Gastroesophageal sphincter (tissue), 4 donors: ENCODE measurements around the gene SHANK2. TPM values are rescaled to one million over a fixed set of nuclear protein-coding genes. Genes with fewer than 3 reads are reported as not detected.
"Not testable (repeated sequence)": the region's sequence is repeated elsewhere in the genome, so short reads cannot be mapped to it uniquely, and the experiment has no call there.

Experiments used
- ATAC-seq: fragments of 150-250 bp; one replicate; pipeline ENCODE4 v1.9.1; 2016; ENCODE audit warnings: mild to moderate bottlenecking, moderate library complexity
- H3K27ac ChIP-seq, 4 donors: fragments of 200-600 bp; sonication (generic) in 3 of 4; 1 replicate in 3 of 4; 2 replicates in 1 of 4; pipeline ENCODE4 v1.5.1; 2016 to 2019
- H3K27me3 ChIP-seq: fragments of 200-600 bp; sonication (generic); one replicate; pipeline ENCODE4 v1.5.1; 2019
- H3K36me3 ChIP-seq, 2 donors: fragments of 200-600 bp; sonication (generic); one replicate each; pipeline ENCODE4 v1.5.1; 2019; ENCODE audit warnings: control low read depth in 1 of 2
- H3K4me1 ChIP-seq, 3 donors: fragments of 200-600 bp; sonication (generic); 1 replicate in 2 of 3; 2 replicates in 1 of 3; pipeline ENCODE4 v1.5.1; 2016 to 2019; ENCODE audit warnings: control low read depth in 2 of 3
- H3K4me3 ChIP-seq, 2 donors: fragments of 200-600 bp; sonication (generic); one replicate each; pipeline ENCODE4 v1.5.1; 2019; ENCODE audit warnings: mild to moderate bottlenecking in 1 of 2, moderate library complexity in 1 of 2
- H3K9me3 ChIP-seq, 3 donors: fragments of 200-600 bp; sonication (generic); one replicate each; pipeline ENCODE4 v1.5.1; 2017 to 2019; ENCODE audit warnings: control low read depth in 2 of 3
- EP300 ChIP-seq: sonication (generic); formaldehyde crosslinking; IDR thresholded peaks from one replicate; pipeline ENCODE4 v1.6.1; 2017; ENCODE audit warnings: antibody characterized with exemption, mild to moderate bottlenecking
- POLR2A ChIP-seq, 2 donors: fragments of 450-650 bp; IDR thresholded peaks; one replicate each; pipeline ENCODE4 v1.6.1; 2017; ENCODE audit warnings: antibody characterized with exemption in 2 of 2, mild to moderate bottlenecking in 2 of 2, moderate library complexity in 1 of 2
- POLR2AphosphoS5 ChIP-seq: sonication (generic); formaldehyde crosslinking; IDR thresholded peaks from one replicate; pipeline ENCODE4 v1.6.1; 2017; ENCODE audit warnings: antibody characterized with exemption
- WGBS, 2 donors: methylation state at CpG; one replicate each; pipeline ENCODE4 v1.1.5; 2018; ENCODE audit warnings: low coverage in 1 of 2; 5-methylcytosine and 5-hydroxymethylcytosine counted together
- total RNA-seq, 4 donors: library from RNA; depleted of rRNA; stranded (reverse); fragments of >200 nt; gene quantifications; one replicate each; pipeline ENCODE4 v1.1.0, GENCODE V29; 2016
- TF ChIP-seq, protein P1 (sequence below), 4 experiments: fragments of 200-600 bp in 2 of 4; fragments of 450-650 bp in 2 of 4; sonication (generic) in 1 of 4; IDR thresholded peaks; one replicate each; pipeline ENCODE4 v1.5.1; 2017 to 2019; ENCODE audit warnings: antibody characterized with exemption in 4 of 4, mild to moderate bottlenecking in 2 of 4, moderate library complexity in 2 of 4

The SHANK2 gene
- total RNA-seq, 4 donors from 2014 or later: 1.6 to 14.5 (median 13.8) TPM

- WGBS, 2 donors: 89 to 100% methylated on average over 4 to 6 of the region's 7 CpGs
- Histone ChIP-seq H3K9me3 (no peaks in the 10 kb centered on the region), H3K4me3 (no peak overlapping the region), H3K36me3 (no peaks in the 10 kb centered on the region), H3K27me3 (peaks cover 59% of the 10 kb centered on the region), H3K27ac (no peak overlapping the region), H3K4me1 (no peaks in the 10 kb centered on the region)
- no peak for TF ChIP-seq POLR2AphosphoS5
- TF ChIP-seq POLR2A (IDR thresholded peaks at IDR 0.05): no peak
- TF ChIP-seq, protein P1, sequence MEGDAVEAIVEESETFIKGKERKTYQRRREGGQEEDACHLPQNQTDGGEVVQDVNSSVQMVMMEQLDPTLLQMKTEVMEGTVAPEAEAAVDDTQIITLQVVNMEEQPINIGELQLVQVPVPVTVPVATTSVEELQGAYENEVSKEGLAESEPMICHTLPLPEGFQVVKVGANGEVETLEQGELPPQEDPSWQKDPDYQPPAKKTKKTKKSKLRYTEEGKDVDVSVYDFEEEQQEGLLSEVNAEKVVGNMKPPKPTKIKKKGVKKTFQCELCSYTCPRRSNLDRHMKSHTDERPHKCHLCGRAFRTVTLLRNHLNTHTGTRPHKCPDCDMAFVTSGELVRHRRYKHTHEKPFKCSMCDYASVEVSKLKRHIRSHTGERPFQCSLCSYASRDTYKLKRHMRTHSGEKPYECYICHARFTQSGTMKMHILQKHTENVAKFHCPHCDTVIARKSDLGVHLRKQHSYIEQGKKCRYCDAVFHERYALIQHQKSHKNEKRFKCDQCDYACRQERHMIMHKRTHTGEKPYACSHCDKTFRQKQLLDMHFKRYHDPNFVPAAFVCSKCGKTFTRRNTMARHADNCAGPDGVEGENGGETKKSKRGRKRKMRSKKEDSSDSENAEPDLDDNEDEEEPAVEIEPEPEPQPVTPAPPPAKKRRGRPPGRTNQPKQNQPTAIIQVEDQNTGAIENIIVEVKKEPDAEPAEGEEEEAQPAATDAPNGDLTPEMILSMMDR (IDR thresholded peaks at IDR 0.05): no peak
- no peak for TF ChIP-seq EP300
- no peak for ATAC-seq
Measured at GRCh38 chr11:71238941-71239340, 13.4 kb downstream of the SHANK2 start.

DNA sequence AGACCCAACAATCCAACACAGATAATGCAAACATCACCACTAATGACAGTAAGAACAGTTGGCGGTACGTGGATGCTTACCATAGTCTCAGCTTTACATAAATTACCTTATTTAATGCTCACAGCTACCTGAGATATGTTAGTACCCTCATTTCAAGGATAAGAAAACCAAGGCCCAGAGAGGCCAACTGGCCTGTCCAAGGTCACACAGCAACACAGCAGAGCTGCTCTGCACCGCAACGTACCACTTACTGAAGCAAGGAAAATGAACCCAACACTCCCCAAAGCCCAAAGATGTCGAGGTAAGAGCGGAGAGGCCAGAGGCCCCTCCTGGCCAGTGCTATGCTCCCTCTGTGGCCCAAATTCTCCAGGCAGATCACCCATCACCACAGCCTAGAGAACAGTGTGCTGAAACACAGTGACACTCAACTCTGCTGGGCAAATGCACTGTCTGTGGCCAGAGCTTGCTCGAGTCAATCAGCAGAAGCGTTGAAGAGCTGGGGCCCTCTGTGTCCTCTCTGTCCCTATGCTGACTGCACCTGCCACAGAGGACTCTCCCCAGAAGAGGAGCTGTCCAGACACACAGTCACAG lies 14.0 kb downstream of the SHANK2 start:
- no peaks in the 10 kb centered on the region for H3K36me3 ChIP-seq
- ATAC-seq: no peak
- peaks cover 61% of the 10 kb centered on the region for H3K27me3 ChIP-seq
- H3K9me3 ChIP-seq: no peaks in the 10 kb centered on the region
- TF ChIP-seq, protein P1 (IDR thresholded peaks at IDR 0.05): no peak
- TF ChIP-seq POLR2A (IDR thresholded peaks at IDR 0.05): no peak
- TF ChIP-seq POLR2AphosphoS5: no peak
- no peak for TF ChIP-seq EP300
- 94% methylated on average over 4 of the region's 8 CpGs; no CpG with 5 or more reads in 1 of the 2 donors for WGBS, 2 donors
- no peak overlapping the region for H3K27ac ChIP-seq
- no peak overlapping the region for H3K4me3 ChIP-seq
- no peaks in the 10 kb centered on the region for H3K4me1 ChIP-seq

DNA sequence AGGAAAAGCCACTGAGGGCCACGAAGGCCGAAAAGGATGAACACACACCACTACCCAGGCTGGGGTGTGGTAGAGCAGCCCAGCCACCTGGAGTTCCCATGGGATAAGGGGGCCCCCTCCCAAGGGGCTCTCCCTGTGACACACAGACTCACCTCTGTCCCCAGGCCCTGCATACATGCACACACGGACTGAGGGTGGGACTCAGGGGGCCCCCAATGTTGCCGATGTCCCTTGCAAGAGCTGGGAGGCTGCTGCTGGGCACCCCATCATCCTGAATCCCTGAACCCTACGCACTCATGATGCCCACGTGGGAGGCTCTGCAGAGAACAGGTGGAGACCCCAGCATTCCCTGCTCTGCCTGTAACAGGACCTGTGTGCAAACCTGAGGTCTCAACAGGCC lies 14.5 kb downstream of the SHANK2 start:
- no peak for ATAC-seq
- H3K9me3 ChIP-seq: no peaks in the 10 kb centered on the region
- no peaks in the 10 kb centered on the region for H3K4me1 ChIP-seq
- peaks cover 61% of the 10 kb centered on the region for H3K27me3 ChIP-seq
- no peak for TF ChIP-seq POLR2A (IDR thresholded peaks at IDR 0.05)
- no peak for TF ChIP-seq POLR2AphosphoS5
- TF ChIP-seq, protein P1 (IDR thresholded peaks at IDR 0.05): no peak
- TF ChIP-seq EP300: no peak
- H3K36me3 ChIP-seq: no peaks in the 10 kb centered on the region
- WGBS, 2 donors: 20% methylated on average over 1 of the region's 6 CpGs; no CpG with 5 or more reads in 1 of the 2 donors
- no peak overlapping the region for H3K4me3 ChIP-seq
- H3K27ac ChIP-seq: no peak overlapping the region

- ATAC-seq: no peak
- 76 to 92% methylated on average over 2 to 4 of the region's 12 CpGs for WGBS, 2 donors
- no peak overlapping the region for H3K4me3 ChIP-seq
- TF ChIP-seq POLR2AphosphoS5: no peak
- no peak for TF ChIP-seq EP300
- no peak for TF ChIP-seq POLR2A (IDR thresholded peaks at IDR 0.05)
- TF ChIP-seq, protein P1 (IDR thresholded peaks at IDR 0.05): no peak
- no peaks in the 10 kb centered on the region for H3K4me1 ChIP-seq
- H3K27ac ChIP-seq: no peak overlapping the region
- H3K27me3 ChIP-seq: peaks cover 61% of the 10 kb centered on the region
- no peaks in the 10 kb centered on the region for H3K36me3 ChIP-seq
- peaks cover 0 to 2% (median 0%) of the 10 kb centered on the region in 3 donors for H3K9me3 ChIP-seq
Measured at GRCh38 chr11:71236836-71237475, 15.4 kb downstream of the SHANK2 start.

DNA sequence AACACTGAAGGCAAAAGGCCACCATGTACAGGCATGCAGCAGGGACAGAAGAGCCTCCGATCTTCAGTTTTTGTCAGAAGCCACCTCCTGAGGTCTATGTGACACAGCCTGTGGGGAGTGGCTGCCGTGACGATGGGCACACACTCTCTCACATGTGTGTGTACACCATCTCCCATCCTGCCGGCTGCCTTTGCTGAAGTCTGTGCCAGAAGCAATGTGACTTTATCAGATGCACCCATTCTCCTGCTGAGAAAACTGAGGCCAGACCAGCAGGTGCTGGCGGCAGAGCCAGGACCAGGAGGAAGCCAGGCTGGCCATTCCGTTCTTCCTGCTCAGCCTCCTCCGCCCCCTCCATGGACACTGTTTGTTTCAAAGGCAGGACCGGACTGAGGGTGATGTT lies 16.7 kb downstream of the SHANK2 start:
- H3K4me3 ChIP-seq: no peak overlapping the region
- no peaks in the 10 kb centered on the region for H3K4me1 ChIP-seq
- H3K9me3 ChIP-seq: peaks cover 0 to 5% (median 0%) of the 10 kb centered on the region in 3 donors
- no peak for ATAC-seq
- TF ChIP-seq POLR2AphosphoS5: no peak
- no peak for TF ChIP-seq POLR2A (IDR thresholded peaks at IDR 0.05)
- no peak for TF ChIP-seq EP300
- TF ChIP-seq, protein P1 (IDR thresholded peaks at IDR 0.05): no peak
- H3K27ac ChIP-seq: no peak overlapping the region
- no peaks in the 10 kb centered on the region for H3K36me3 ChIP-seq
- WGBS, 2 donors: 69% methylated on average over 4 of the region's 8 CpGs; no CpG with 5 or more reads in 1 of the 2 donors
- H3K27me3 ChIP-seq: peaks cover 50% of the 10 kb centered on the region

DNA sequence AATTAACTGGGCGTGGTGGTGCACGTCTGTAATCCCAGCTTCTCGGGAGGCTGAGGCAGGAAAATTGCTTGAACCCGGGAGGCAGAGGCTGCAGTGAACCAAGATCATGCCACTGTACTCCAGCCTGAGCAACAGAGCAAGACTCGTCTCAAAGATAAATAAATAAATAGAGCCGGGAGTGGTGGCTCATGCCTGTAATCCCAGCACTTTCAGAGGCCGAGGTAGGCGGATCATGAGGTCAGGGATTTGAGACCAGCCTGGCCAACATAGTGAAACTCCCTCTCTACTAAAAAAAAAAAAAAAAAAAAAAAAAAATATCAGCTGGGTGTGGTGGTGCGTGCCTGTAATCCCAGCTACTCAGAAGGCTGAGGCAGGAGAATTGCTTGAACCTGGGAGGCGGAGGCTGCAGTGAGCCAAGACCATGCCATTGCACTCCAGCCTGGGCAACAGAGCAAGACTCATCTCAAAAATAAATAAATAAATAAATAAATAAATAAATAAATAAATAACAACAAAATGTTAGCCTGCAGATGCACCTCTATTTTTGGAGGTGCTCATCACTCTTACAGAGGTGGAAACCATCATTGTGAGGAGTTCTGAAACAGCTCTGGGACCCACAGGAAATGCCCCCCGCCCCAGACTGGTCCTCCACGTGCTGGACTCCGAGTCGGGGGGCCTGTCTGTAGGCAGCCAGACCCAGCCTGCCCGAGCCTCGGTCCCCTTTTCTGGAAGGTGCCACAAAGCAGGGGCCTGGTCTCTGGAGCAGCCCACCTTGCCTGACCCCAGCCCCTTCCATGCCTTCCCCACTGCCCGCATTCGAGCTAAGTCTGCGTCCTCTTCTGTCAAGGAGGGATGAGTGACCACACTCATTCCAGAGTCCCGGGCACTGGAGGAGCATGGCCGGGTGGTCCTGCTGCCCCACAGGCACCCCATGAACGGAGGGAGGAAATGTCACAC lies 18.2 kb downstream of the SHANK2 start:
- 67 to 89% methylated on average over 7 of the region's 22 CpGs for WGBS, 2 donors

More for the DNA sequence above, 18.2 kb downstream of the SHANK2 start:
- H3K4me3 ChIP-seq, H3K4me1 ChIP-seq, H3K27ac ChIP-seq, ATAC-seq, H3K36me3 ChIP-seq: not testable (repeated sequence)
- H3K27me3 ChIP-seq: peaks cover 35% of the 10 kb centered on the region
- H3K9me3 ChIP-seq: peaks cover 0 to 12% (median 0%) of the 10 kb centered on the region in 3 donors
